ENCODE data around the gene MALT1. TPM values are rescaled to one million over a fixed set of nuclear protein-coding genes. Genes with fewer than 3 reads are reported as not detected.

MALT1 gene
- total RNA-seq, 2 experiments from 2014 or later, result 82.3 to 84.5 TPM

DNA sequence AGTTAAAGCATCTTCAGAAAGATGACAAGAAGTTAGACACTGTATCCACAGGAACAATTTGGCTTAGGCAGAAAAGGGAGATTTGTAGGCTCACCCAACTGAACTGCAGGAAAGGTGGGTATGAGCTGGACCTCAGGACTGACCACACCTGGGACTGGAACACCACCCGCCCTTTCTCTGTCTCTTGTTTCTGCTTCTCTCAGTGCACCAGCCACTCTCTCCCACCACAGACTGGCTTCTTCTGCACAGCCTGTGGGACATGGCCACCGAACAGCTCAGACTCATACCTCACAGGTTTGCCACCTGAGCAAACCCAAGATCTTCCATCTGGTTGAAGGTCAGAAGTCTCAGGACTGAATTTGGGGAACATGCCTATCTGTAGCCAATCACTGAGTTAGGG lies 14.2 kb upstream of the MALT1 start:
- intact Hi-C loops (cut with DNase I, micrococcal nuclease), result loop anchor here (5.0 kb wide), 2 partner anchors 35 to 45 kb away; no protein-coding TSS in a partner anchor
- no peak for ATAC-seq (ENCODE audit: poor library complexity)

DNA sequence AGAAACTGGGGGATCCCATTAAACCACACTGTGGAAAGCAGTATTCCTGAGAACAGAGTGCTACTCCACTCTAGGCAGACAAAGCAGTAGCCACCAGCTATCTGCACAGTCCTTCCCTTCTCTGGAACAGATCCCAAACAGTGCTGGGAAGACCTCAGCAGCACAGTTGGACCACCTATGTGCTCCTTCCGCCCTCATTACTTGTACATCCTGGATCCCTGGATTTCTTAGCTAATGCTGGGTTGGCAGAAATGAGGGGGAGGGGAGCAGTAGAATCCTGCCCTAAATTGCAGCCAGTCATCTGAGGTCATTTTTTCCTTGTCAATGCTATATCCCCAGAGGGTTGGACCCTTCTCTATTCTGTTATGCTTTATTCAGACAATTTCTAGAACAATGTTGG lies 13.8 kb upstream of the MALT1 start:
- no peak for ATAC-seq (ENCODE audit: poor library complexity)
- no peaks in the 10 kb centered on the region for H3K27me3 Mint-ChIP-seq
- H3K4me1 Mint-ChIP-seq (ENCODE audit: low read depth), result peaks cover 88% of the 10 kb centered on the region
- TF ChIP-seq, protein P1, sequence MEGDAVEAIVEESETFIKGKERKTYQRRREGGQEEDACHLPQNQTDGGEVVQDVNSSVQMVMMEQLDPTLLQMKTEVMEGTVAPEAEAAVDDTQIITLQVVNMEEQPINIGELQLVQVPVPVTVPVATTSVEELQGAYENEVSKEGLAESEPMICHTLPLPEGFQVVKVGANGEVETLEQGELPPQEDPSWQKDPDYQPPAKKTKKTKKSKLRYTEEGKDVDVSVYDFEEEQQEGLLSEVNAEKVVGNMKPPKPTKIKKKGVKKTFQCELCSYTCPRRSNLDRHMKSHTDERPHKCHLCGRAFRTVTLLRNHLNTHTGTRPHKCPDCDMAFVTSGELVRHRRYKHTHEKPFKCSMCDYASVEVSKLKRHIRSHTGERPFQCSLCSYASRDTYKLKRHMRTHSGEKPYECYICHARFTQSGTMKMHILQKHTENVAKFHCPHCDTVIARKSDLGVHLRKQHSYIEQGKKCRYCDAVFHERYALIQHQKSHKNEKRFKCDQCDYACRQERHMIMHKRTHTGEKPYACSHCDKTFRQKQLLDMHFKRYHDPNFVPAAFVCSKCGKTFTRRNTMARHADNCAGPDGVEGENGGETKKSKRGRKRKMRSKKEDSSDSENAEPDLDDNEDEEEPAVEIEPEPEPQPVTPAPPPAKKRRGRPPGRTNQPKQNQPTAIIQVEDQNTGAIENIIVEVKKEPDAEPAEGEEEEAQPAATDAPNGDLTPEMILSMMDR (IDR thresholded peaks at IDR 0.05), result no peak
- H3K36me3 ChIP-seq (ENCODE audit: insufficient read depth, low read length), result no peaks in the 10 kb centered on the region
- peaks cover 0 to 5% of the 10 kb centered on the region in 2 experiments for H3K9me3 ChIP-seq (ENCODE audit: control insufficient read depth in 1 of 2, insufficient read depth in 1 of 2, low read length in 2 of 2)
- POLR2A ChIA-PET, result interaction anchor here (0.8 to 5.4 kb wide), 19 partner anchors 10 to 130 kb away, joined by 3 to 166 read pairs (median 5); partner anchors contain the start of gene MALT1
- H3K27me3 ChIP-seq (ENCODE audit: control insufficient read depth in 1 of 2, insufficient read depth in 2 of 2, low read length in 2 of 2), result no peaks in the 10 kb centered on the region
- peak overlapping the region; percentile 86 for H3K4me3 Mint-ChIP-seq
- H3K36me3 Mint-ChIP-seq (ENCODE audit: low read depth), result peaks cover 14% of the 10 kb centered on the region
- H3K27ac Mint-ChIP-seq, result peak overlapping the region; percentile 82
- peak overlapping the region; percentile 45 for H3K4me3 ChIP-seq (ENCODE audit: low read length)
- H3K9me3 Mint-ChIP-seq, result peaks cover 5% of the 10 kb centered on the region
- H3K27ac ChIP-seq (ENCODE audit: low read depth in 1 of 2, low read length in 2 of 2), result peak overlapping the region; percentile 25 to 58
- H3K4me1 ChIP-seq (ENCODE audit: insufficient read depth, low read length), result peaks cover 37% of the 10 kb centered on the region
- CTCF ChIA-PET, result interaction anchor here (1.0 to 3.0 kb wide), 2 partner anchors 14 to 106 kb away, joined by 8 to 21 read pairs; partner anchors contain the start of gene MALT1
- intact Hi-C loops (cut with DNase I, micrococcal nuclease), result loop anchor here (5.0 kb wide), 2 partner anchors 35 to 45 kb away; no protein-coding TSS in a partner anchor
- no peak for DNase-seq

More for the DNA sequence above, 14.2 kb upstream of the MALT1 start:
- POLR2A ChIA-PET, result interaction anchor here (1.0 to 5.4 kb wide), 6 partner anchors 10 to 59 kb away, joined by 3 to 166 read pairs (median 10); partner anchors contain the start of gene MALT1
- peaks cover 0 to 5% of the 10 kb centered on the region in 2 experiments for H3K9me3 ChIP-seq (ENCODE audit: control insufficient read depth in 1 of 2, insufficient read depth in 1 of 2, low read length in 2 of 2)
- H3K4me1 Mint-ChIP-seq (ENCODE audit: low read depth), result peaks cover 87% of the 10 kb centered on the region
- peak overlapping the region; percentile 82 for H3K27ac Mint-ChIP-seq
- no peaks in the 10 kb centered on the region for H3K27me3 Mint-ChIP-seq
- CTCF ChIA-PET, result interaction anchor here (3.0 kb wide), 1 partner anchor 14 kb away, joined by 21 read pairs; the partner anchor contains the start of gene MALT1
- peaks cover 37% of the 10 kb centered on the region for H3K4me1 ChIP-seq (ENCODE audit: insufficient read depth, low read length)
- no peaks in the 10 kb centered on the region for H3K36me3 ChIP-seq (ENCODE audit: insufficient read depth, low read length)
- H3K27ac ChIP-seq (ENCODE audit: low read depth in 1 of 2, low read length in 2 of 2), result peak overlapping the region in 1 of 2 donors; percentile 58
- no peaks in the 10 kb centered on the region for H3K27me3 ChIP-seq (ENCODE audit: control insufficient read depth in 1 of 2, insufficient read depth in 2 of 2, low read length in 2 of 2)
- no peak overlapping the region for H3K4me3 Mint-ChIP-seq
- TF ChIP-seq, protein P1 (IDR thresholded peaks at IDR 0.05), result no peak
- no peak overlapping the region for H3K4me3 ChIP-seq (ENCODE audit: low read length)
- H3K36me3 Mint-ChIP-seq (ENCODE audit: low read depth), result peaks cover 14% of the 10 kb centered on the region
- no peak for DNase-seq
- peaks cover 5% of the 10 kb centered on the region for H3K9me3 Mint-ChIP-seq

DNA sequence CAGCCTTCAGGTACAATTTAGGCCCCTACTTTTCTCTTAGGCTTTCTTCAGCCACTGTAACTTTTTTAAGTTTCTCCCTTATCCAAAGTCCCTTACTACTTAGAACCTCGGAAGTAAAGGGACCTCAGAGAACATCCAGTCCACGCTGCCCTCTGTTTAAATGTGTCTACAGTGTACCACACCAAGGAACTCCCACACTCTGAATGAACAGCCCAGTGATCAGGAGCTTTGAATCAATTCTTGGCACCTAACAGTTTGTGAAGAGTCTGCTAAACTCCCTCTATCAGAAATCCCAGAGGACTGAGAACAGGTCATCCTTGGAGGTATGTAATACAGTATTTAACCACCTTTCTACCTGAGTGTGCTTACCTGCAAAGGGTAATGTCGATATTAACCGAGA lies 11.6 kb upstream of the MALT1 start:
- Mint-ChIP-seq H3K36me3 (ENCODE audit: low read depth) (peaks cover 14% of the 10 kb centered on the region), H3K27me3 (no peaks in the 10 kb centered on the region), H3K4me1 (ENCODE audit: low read depth) (peaks cover 76% of the 10 kb centered on the region), H3K9me3 (peaks cover 5% of the 10 kb centered on the region), H3K27ac (peak overlapping the region; percentile 82), H3K4me3 (peak overlapping the region; percentile 86)
- intact Hi-C loops (cut with DNase I, micrococcal nuclease), result loop anchor here (5.0 to 10.0 kb wide), 3 partner anchors 33 to 695 kb away; partner anchors contain the start of gene LMAN1 (in 1 of the 2)
- peaks cover 37% of the 10 kb centered on the region for H3K4me1 ChIP-seq (ENCODE audit: insufficient read depth, low read length)
- H3K27ac ChIP-seq (ENCODE audit: low read depth in 1 of 2, low read length in 2 of 2), result no peak overlapping the region
- TF ChIP-seq, protein P1 (IDR thresholded peaks at IDR 0.05), result no peak
- no peaks in the 10 kb centered on the region for H3K27me3 ChIP-seq (ENCODE audit: control insufficient read depth in 1 of 2, insufficient read depth in 2 of 2, low read length in 2 of 2)
- H3K9me3 ChIP-seq (ENCODE audit: control insufficient read depth in 1 of 2, insufficient read depth in 1 of 2, low read length in 2 of 2), result peaks cover 0 to 5% of the 10 kb centered on the region in 2 experiments
- POLR2A ChIA-PET, result interaction anchor here (1.0 to 5.4 kb wide), 5 partner anchors 9 to 55 kb away, joined by 3 to 166 read pairs (median 3); partner anchors contain the start of gene MALT1
- no peak overlapping the region for H3K4me3 ChIP-seq (ENCODE audit: low read length)
- DNase-seq (no peak), ATAC-seq (ENCODE audit: poor library complexity) (no peak)
- CTCF ChIA-PET, result interaction anchor here (1.2 to 3.0 kb wide), 2 partner anchors 11 to 131 kb away, joined by 3 to 21 read pairs; partner anchors contain the start of gene MALT1
- H3K36me3 ChIP-seq (ENCODE audit: insufficient read depth, low read length), result no peaks in the 10 kb centered on the region

All from CD4-positive, alpha-beta T cell (primary cell).